HUES6 (cell line): ENCODE measurements around the gene CD300LF.

ENCODE experiments used
- H3K27ac ChIP-seq: 2 replicates; pipeline ENCODE4 v1.7.0; 2013; ENCODE audit warnings: low read depth, mild to moderate bottlenecking, low read length, inconsistent platforms
- H3K27me3 ChIP-seq: 2 replicates; pipeline ENCODE4 v1.6.1; 2013; ENCODE audit warnings: low read length; ENCODE audit not compliant: control insufficient read depth, insufficient read depth
- H3K36me3 ChIP-seq: 2 replicates; pipeline ENCODE4 v1.6.1; 2013; ENCODE audit warnings: low read length; ENCODE audit not compliant: control insufficient read depth, insufficient read depth
- H3K4me1 ChIP-seq: 2 replicates; pipeline ENCODE4 v1.6.1; 2013; ENCODE audit warnings: low read length; ENCODE audit not compliant: control insufficient read depth, insufficient read depth
- H3K4me3 ChIP-seq: 2 replicates; pipeline ENCODE4 v1.5.1; 2013; ENCODE audit warnings: low read depth, low read length
- H3K9ac ChIP-seq: one replicate; pipeline ENCODE4 v1.6.1; 2013; ENCODE audit warnings: mild to moderate bottlenecking, low read length
- H3K9me3 ChIP-seq: 2 replicates; pipeline ENCODE4 v1.6.1; 2013; ENCODE audit warnings: low read depth, low read length; ENCODE audit not compliant: control insufficient read depth, insufficient read depth

Gene CD300LF

DNA sequence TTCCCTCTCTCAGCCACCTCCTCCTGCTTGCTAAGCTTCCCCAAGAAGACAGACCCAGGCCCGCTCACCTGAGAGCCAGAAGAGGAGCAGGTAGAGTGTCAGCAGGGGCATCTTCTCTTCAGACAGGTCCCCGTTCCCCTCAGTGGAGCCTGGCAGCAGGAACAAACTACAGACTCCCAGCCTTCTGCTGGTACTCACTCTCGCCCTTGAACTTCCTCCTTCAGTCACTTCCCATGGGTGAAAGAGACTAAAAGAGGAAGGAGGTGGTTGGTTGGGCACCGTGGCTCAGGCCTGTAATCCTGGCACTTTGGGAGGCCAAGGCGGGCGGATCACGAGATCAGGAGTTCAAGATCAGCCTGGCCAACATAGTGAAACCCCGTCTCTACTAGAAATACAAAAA is at the start of gene CD300LF:
Gene CD300LF, minus strand, starts transcription at position 168 of the 400 bp plus-strand sequence. Its CDS starts 57 bp downstream, at position 111.
- Histone ChIP-seq H3K4me3 (no peak within 1 kb of the TSS), H3K36me3 (no peaks in the 10 kb centered on the region), H3K9me3 (no peaks in the 10 kb centered on the region), H3K27ac (no peak within 1 kb of the TSS), H3K4me1 (no peaks in the 10 kb centered on the region), H3K9ac (no peak within 1 kb of the TSS), H3K27me3 (peaks cover 12% of the 10 kb centered on the region; the same call in 1 of the 2 replicates)

DNA sequence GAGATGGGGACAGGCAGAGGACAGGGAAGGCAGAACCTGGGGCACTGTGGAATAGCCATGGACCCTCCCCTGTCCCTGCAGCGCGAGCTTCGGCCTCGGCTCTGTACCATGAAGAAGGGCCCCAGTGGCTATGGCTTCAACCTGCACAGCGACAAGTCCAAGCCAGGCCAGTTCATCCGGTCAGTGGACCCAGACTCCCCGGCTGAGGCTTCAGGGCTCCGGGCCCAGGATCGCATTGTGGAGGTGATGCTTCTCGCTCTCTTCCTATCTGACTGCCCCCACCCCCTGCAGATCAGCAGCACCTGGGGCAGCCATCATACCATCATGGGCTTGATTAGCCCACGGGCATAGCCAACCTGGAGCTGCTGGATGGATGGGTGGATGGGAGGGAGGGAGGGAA is 49.2 kb upstream of the CD300LF start:
- Histone ChIP-seq H3K9me3 (no peaks in the 10 kb centered on the region), H3K9ac (no peak overlapping the region), H3K4me1 (peaks cover 63% of the 10 kb centered on the region), H3K4me3 (no peak overlapping the region), H3K27ac (no peak overlapping the region), H3K27me3 (no peaks in the 10 kb centered on the region), H3K36me3 (peaks cover 11% of the 10 kb centered on the region; the same call in 1 of the 2 replicates)

DNA sequence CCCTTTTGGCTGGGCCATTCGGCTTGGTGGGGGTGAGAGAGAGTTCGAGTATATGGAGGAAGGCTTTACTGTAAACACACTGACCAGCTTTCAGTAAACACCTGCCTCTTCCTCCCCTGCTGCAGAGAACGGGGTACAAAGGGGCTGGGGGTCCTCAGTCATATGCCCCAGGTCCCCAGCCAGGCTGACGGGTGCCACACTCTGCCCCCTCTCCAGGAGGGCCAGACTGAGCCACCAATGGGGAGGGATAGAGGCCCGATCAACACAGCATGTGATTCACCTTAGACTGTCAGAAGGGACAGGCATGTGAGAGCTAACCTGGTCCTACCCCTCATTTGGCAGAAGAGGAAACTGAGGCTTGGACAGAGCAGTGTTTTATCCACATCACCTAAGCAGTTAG is 48.7 kb upstream of the CD300LF start:
- Histone ChIP-seq H3K36me3 (peaks cover 9% of the 10 kb centered on the region; the same call in 1 of the 2 replicates), H3K9ac (no peak overlapping the region), H3K4me3 (no peak overlapping the region), H3K27me3 (no peaks in the 10 kb centered on the region), H3K27ac (no peak overlapping the region), H3K9me3 (no peaks in the 10 kb centered on the region), H3K4me1 (peaks cover 63% of the 10 kb centered on the region)

DNA sequence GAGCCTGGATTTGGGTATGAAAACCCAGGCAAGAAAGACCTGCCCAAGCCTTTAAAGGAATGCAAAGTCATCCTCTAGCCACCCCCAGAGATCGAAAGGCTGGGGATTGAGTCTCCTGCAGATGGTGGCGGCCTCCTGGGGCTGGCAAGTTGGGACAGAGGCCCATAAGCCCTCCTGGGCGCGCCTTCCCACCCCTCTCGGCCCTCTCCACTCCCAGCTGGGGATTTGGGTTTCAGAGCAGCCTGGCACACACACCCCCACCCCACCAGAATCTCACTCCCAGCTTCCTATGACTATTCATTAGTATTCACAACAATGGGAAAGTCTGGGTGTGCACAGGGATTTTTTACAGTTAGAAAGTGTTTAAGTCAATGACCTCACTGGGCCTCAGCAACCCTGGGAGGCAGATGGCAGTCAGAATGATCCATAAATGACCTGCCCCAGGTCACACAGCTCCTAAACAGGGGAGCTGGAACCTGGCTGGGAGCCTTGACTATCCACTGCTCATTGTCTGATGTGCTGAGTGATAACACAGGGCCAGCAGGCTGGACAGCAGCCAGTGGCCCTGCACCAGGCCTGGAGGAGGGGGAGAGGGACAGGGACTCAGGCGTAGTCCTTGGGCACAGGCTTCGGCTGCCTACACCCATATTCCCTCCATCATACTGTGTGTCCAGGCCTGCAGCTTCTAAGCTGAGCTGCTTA is 47.8 kb upstream of the CD300LF start:
- Histone ChIP-seq H3K4me3 (peak overlapping the region; percentile 24; the same call in 1 of the 2 replicates), H3K4me1 (peaks cover 63% of the 10 kb centered on the region), H3K27me3 (no peaks in the 10 kb centered on the region), H3K9me3 (no peaks in the 10 kb centered on the region), H3K36me3 (0 out of 2 replicates have a peak, but pooled peaks cover 6% of the 10 kb centered on the region), H3K27ac (peak overlapping the region; percentile 75), H3K9ac (peak overlapping the region; percentile 63)

DNA sequence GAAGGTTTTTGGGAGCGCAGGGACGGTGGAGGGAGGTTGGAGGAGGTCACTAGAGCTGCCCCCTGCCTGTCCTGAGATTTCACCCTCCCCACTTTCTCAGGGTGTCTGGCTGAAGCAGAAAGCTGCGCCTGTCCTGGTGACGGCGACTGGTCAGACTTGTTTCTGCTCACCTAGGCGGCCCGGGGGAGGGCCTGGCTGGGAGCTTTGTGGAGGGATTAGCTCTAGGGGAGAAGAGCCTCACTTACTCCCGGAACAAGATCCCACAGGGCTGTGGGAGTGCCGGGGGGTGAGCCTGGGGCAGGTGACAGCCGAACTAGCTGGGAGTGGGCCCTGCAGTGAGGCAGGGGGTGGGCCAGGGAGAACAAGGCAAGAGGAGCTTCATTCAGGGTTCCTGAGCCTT is 47.2 kb upstream of the CD300LF start:
- Histone ChIP-seq H3K9me3 (no peaks in the 10 kb centered on the region), H3K36me3 (0 out of 2 replicates have a peak, but pooled peaks cover 5% of the 10 kb centered on the region), H3K4me1 (peaks cover 63% of the 10 kb centered on the region), H3K27ac (peak overlapping the region; percentile 75), H3K4me3 (peak overlapping the region; percentile 24; the same call in 1 of the 2 replicates), H3K27me3 (no peaks in the 10 kb centered on the region), H3K9ac (peak overlapping the region; percentile 63)

DNA sequence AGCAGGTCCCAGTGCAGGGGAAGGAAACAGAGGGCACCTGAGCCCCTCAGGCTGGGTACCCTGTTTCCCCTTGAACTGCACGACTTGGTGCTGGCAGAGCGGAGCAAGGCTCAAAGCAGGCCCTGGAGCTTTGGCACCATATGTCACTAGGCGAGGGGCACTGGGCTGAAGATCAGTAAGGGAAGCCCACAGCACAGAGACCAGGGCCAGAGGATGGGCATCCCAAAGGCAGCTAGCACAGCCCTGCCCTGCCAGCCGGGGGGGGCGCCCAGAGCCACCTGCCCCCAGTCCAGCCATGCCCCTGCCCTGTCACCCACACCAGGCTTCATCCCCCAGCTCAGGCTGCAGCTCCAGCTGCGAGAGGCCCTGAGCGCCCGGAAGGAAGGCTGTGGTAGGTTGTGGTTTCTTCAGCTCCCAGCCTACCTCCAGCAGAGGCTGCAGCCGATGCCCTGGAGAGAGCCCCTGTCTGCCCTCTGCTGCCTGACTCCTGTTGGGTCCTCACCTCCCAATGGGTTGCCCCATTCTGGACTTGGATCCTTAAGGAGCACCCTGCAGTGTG is 46.6 kb upstream of the CD300LF start:
- no peak overlapping the region for H3K27ac ChIP-seq
- peak overlapping the region; percentile 23 for H3K9ac ChIP-seq
- H3K4me3 ChIP-seq, result no peak overlapping the region
- H3K27me3 ChIP-seq, result no peaks in the 10 kb centered on the region
- H3K9me3 ChIP-seq, result no peaks in the 10 kb centered on the region
- H3K4me1 ChIP-seq, result peaks cover 61% of the 10 kb centered on the region
- no peaks in the 10 kb centered on the region for H3K36me3 ChIP-seq

DNA sequence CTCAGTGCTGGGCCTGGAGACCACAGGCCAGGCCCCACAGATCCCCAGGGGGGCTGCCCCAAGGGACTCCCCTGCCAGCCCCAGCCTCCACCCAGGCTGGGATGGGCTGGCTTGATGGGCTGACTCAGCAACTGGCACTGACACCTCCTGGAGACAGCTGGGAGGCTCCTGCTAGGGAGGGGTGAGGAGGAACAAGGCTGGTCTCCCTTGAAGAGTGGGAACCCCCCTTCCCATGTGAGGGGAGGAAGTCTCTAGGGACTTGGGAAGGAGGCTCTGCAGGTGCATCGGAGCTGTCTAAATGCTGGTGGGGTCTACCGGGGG is 46.1 kb upstream of the CD300LF start:
- no peak overlapping the region for H3K4me3 ChIP-seq
- H3K4me1 ChIP-seq, result peaks cover 57% of the 10 kb centered on the region

DNA sequence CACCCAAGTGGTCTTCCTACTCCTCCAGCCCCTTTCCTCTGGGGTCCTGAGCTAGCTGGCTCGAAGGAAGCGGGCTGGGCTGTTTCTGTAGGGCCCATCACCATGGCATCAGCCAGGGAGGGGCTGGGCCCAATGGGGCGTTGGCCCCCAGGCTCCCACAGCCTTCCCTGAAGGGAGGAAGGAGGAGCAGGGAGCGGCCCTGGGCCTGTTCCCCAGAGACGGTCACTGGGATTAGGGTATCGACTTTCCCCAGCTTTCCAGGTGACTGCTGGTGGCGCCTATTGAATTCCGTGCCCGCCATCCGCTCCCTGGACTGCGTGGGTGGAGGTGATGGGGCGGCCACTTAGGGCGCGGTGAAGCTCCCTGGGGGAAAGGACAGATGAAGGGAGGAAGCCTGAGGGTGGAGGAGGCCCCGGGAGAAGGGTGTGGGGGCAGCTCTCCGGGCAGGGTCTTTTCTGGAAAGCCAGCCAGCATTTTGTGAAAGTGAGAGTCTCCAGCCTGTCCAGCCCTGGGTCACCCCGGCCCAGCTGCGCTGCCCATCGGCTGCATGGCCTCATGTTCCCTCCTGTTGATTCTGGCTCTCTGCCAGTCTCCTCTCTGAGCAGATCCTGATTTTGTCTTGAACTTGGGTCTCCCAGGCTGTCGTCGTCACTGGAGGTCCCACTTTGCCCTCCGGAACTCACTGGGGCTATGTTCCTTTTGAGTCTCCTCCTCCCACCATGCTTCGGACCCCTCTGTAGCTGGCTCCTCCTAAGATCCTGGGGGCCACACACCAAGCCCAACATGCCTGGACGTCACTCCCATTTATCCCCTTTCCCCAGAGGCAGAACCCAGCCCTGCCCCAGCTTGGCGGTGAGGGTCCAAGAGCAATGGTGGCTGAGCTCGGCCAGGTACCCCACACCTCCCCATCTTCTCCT is 45.5 kb upstream of the CD300LF start:
- Histone ChIP-seq H3K4me3 (no peak overlapping the region), H3K27me3 (no peaks in the 10 kb centered on the region), H3K9me3 (no peaks in the 10 kb centered on the region), H3K36me3 (no peaks in the 10 kb centered on the region), H3K9ac (no peak overlapping the region), H3K27ac (no peak overlapping the region; the same call in 1 of the 2 replicates), H3K4me1 (peaks cover 53% of the 10 kb centered on the region)

More for the DNA sequence above, 46.1 kb upstream of the CD300LF start:
- H3K27ac ChIP-seq, result no peak overlapping the region; the same call in 1 of the 2 replicates
- H3K36me3 ChIP-seq, result no peaks in the 10 kb centered on the region
- H3K27me3 ChIP-seq, result no peaks in the 10 kb centered on the region
- H3K9me3 ChIP-seq, result no peaks in the 10 kb centered on the region
- H3K9ac ChIP-seq, result no peak overlapping the region

DNA sequence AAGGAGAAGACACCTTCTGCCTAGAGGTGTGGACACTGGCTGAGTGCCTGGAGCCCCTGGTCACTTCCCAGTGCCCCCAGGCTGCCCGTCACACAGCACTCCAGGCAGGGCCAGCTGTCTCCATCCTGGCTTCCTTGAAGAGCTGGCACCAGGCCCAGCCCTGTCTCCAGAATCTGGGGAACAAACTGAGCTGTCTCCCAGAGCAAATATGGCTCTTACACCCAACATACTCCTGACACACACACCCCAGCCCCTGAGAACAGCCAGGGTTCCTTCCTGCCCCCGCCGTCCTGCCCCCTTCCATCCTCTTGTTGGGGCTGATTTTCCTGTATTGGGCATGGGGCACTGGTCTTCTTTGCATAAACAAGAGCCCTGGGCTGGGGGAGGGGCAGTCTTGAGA is 44.8 kb upstream of the CD300LF start:
- Histone ChIP-seq H3K4me1 (peaks cover 58% of the 10 kb centered on the region), H3K9ac (no peak overlapping the region), H3K4me3 (no peak overlapping the region), H3K27ac (no peak overlapping the region), H3K9me3 (no peaks in the 10 kb centered on the region), H3K27me3 (no peaks in the 10 kb centered on the region), H3K36me3 (no peaks in the 10 kb centered on the region)

DNA sequence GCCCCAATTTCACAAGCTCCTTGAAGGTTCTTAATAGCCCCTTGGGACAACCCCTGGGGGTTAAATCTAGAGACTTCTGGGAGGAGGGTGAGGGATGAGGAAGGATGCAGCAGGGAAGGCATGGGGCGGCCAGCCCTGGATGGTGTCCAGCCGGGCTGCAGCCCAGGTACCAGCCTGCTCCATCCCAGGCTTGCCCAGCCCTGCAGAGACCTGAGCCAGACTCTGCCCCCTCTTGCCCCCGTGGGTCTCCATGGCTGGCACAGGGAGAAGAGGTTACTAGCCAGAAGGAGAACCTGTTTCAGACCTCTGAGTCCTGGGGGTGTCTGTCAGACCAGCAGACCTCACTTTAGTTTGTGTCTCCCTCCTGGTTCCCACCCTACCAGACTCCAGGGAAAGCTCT is 44.2 kb upstream of the CD300LF start:
- no peaks in the 10 kb centered on the region for H3K27me3 ChIP-seq

DNA sequence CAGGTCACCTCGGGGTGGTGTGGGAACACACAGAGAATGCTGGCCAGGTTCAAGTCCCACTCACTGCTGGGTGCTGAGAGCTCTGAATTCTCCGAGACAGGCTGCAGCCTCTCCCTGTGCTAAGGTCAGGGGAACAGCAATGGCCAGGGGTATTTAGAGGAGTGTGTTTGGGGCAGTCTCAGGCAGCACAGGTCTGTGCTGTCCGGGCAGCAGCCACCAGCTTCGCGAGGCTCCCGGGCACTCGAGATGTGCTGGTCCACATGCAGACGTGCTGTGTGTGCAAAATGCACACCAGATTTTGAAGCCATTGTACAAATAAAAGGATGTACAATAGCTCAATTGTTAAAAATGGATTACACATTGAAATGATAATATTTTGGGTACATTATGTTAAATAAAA is 42.8 kb upstream of the CD300LF start:
- H3K4me3 ChIP-seq, result no peak overlapping the region
- no peaks in the 10 kb centered on the region for H3K9me3 ChIP-seq
- H3K9ac ChIP-seq, result no peak overlapping the region
- H3K27ac ChIP-seq, result no peak overlapping the region
- H3K36me3 ChIP-seq, result no peaks in the 10 kb centered on the region
- H3K4me1 ChIP-seq, result peaks cover 57% of the 10 kb centered on the region
- no peaks in the 10 kb centered on the region for H3K27me3 ChIP-seq

More for the DNA sequence above, 44.2 kb upstream of the CD300LF start:
- Histone ChIP-seq H3K36me3 (no peaks in the 10 kb centered on the region), H3K9ac (no peak overlapping the region), H3K27ac (no peak overlapping the region), H3K4me3 (no peak overlapping the region), H3K4me1 (peaks cover 58% of the 10 kb centered on the region), H3K9me3 (no peaks in the 10 kb centered on the region)
